GM21529 (cell line): ENCODE measurements around the gene UCN.

Source experiments
- ATAC-seq: cut with Tn5 transposase; IDR thresholded peaks from one replicate; pipeline ENCODE4 v1.9.1; 2021; ENCODE audit not compliant: unreplicated experiment

The UCN gene

DNA sequence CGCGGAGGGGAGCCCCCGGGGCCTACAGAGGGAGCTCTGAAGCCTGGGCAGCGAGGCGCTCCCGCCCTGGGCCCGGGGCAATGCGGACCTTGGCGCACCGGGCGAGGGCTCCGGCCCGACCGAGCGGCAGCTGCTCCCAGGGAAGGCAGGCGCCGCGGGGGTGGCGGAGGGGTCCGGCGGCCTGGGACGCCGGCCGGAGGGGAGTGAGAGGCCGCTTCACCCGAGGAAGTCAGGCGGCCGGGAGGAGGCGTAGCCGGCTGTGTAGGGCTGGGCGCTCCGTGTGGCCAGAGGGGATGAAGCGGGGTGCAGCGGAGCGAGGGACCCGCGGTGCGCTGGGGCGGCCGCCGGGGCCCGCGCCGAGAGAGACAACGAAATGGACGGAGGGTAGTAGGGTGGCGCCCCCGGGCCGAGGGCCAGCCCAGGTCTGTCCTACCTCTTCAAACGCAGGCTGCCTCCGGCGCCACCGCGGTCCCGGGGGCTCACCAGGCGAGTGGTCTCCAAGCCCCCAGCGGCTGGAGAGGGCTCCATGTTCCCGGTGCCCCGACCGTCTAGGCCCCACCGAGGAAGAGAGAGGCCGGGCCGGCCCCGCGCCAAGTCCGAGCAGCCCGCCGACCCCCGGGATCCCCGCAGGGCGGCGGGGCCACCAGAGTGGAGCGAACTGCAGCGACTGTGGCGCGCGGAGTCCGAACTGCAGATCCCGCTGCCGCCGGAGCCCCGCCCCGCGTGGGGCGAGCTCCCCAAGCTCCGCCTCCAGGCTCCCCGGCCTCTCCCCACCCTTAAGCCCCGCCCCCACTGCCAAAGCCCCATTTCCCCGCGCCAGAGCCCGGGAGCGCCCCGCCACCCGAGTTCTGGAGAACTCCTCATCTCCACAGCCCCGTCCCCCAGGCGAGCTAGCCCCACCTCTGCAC lies 45.6 kb downstream of the UCN start, which contains the start of gene SLC30A3:
Gene SLC30A3 (minus strand): TSS at position 669 of the 908 bp plus-strand sequence. CDS start 141 bp downstream, at position 528.
- ATAC-seq = no peak

DNA sequence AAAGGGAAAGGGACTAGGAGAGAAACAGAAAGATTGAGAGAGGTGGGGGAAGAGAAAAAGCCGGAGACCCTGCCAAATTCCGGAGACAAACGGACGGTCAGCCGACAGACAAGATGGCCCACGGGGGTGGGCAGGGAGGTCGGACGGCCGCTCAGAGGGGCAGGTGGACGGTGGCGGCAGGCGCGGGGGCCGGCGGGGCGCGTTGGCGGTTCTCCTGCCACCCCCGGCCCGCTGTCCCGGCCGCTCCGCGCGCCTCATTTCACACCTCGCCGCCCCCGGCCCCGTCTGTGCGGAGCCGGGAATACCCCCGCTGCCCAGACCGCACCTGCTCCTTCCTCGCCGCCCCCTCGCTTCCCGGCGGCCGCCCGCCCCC lies 46.3 kb downstream of the UCN start:
- ATAC-seq = no peak

DNA sequence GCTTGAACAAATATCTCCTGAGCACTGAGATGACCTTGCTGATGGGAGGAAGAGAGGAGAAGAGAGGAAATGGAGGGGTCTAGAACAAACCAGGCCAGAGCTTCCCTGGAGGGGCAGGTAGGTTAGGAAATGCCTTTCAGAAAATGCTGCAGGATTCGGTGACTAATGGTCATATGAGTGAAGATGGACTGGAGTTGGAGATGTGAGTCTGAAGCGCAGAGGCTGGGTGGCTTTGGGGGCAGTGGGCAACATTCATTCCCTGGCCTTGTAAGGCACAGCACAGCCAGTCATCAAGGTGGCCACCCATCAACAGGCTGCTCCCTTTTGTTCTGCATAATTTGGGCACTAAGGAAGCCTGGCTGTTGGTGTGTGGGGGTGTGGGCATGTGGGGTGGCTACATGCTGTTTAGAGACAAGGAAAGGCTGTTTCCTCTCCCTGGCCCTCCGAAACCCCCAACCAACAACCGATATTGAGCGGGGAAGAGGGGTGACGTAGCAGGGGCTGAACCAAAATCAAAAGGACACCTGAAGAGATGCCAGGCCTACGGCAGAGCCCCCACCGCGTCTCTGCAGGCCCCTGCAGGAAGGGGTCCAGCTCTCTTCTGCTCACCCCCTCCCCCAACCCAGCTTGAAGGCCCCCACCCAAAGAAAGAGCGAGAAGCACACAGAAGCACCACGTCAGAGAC lies 46.9 kb downstream of the UCN start:
- no peak for ATAC-seq

DNA sequence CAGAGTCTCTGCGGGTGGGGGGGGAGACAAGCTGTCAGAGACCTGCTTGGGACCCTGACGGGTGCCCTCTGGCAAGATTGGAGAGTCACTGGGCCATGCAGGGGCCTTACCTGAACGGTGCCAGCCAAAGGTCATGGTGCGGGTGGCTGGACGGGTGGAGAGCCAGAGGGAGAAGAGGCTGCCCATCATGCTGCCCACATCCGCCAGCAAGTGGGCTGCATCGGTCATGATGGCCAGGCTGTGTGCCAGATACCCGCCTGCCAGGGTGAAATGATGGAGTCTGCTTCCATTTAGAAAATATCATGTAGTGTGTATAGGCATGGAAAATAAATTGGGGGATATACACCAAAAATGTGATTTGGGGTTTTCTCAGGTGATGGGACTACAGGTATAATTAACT lies 50.2 kb downstream of the UCN start:
- ATAC-seq = no peak
